NCI-H774 (cell line): Measurements from ENCODE around the gene SMC1A.

Experiments
- DNase-seq: peaks from one replicate; lab custom pipeline; 2025; lab: John Stamatoyannopoulos, UW

SMC1A gene

GRCh38 chrX:53340852-53341645 lies 81.4 kb downstream of the SMC1A start:
- no peak for DNase-seq

GRCh38 chrX:53337101-53337500 lies 85.4 kb downstream of the SMC1A start:
- no peak for DNase-seq

GRCh38 chrX:53333853-53334252 lies 88.6 kb downstream of the SMC1A start:
- no peak for DNase-seq

GRCh38 chrX:53332204-53332603 lies 90.2 kb downstream of the SMC1A start:
- DNase-seq: no peak

GRCh38 chrX:53330331-53330730 lies 92.1 kb downstream of the SMC1A start:
- no peak for DNase-seq

- no peak for DNase-seq
Observed at GRCh38 chrX:53324803-53325202, 97.7 kb downstream of the SMC1A start.
